ENCODE data around the gene KIF5A.

Gene KIF5A

GRCh38 chr12:57632958-57633840 is 83.4 kb downstream of the KIF5A start, which contains the start of gene B4GALNT1:
B4GALNT1 (minus strand) TSS chr12:57633201; CDS start chr12:57632132, 1,069 bp downstream.
- Histone ChIP-seq H3K4me1 (ENCODE audit: low read length) (peaks cover 8% of the 10 kb centered on the region; the same call in 1 of the 2 replicates), H4K20me1 (ENCODE audit: insufficient read depth, low read length) (no peaks in the 10 kb centered on the region), H3K79me2 (ENCODE audit: low read length) (no peaks in the 10 kb centered on the region), H3K27me3 (ENCODE audit: low read depth, low read length) (no peaks in the 10 kb centered on the region), H3K36me3 (replicated peaks; ENCODE audit: low read depth, low read length) (no peaks in the 10 kb centered on the region), H2AFZ (ENCODE audit: low read depth, low read length) (peak within 1 kb of the TSS; percentile 96), H3K9me3 (ENCODE audit: insufficient read depth, low read length) (no peaks in the 10 kb centered on the region), H3K4me3 (ENCODE audit: low read length) (peak within 1 kb of the TSS; percentile 88), H3K9ac (ENCODE audit: low read length) (peak within 1 kb of the TSS; percentile 75), H3K27ac (ENCODE audit: low read length) (no peak within 1 kb of the TSS), H3K4me2 (ENCODE audit: low read length) (peak within 1 kb of the TSS; percentile 95)
- peak; percentile 70 for TF ChIP-seq CTCF (IDR thresholded peaks at IDR 0.05; ENCODE audit: low read depth, low read length)
- no peak for TF ChIP-seq EZH2phosphoT487 (IDR thresholded peaks at IDR 0.05; ENCODE audit: low read depth)

Measured in OCI-LY3 (cell line).